ENCODE measurements around the gene PKP4.
A peak's percentile ranks its signal among the peaks of the same experiment; 100 is the strongest.

PKP4 gene

GRCh38 chr2:158498749-158499136 lies 42.0 kb downstream of the PKP4 start:
- Histone ChIP-seq H3K4me3 (ENCODE audit: low read depth, low read length) (no peak overlapping the region), H3K36me3 (no peaks in the 10 kb centered on the region), H3K9me3 (ENCODE audit: severe bottlenecking) (no peaks in the 10 kb centered on the region), H3K27me3 (ENCODE audit: insufficient read depth, low read depth, severe bottlenecking) (no peaks in the 10 kb centered on the region), H3K27ac (no peak overlapping the region)
- TF ChIP-seq CTCF (IDR thresholded peaks at IDR 0.05; ENCODE audit: low read depth, low read length) = peak; percentile 19; the same call in 1 of the 2 replicates
- peak; percentile 17 for DNase-seq

DNA sequence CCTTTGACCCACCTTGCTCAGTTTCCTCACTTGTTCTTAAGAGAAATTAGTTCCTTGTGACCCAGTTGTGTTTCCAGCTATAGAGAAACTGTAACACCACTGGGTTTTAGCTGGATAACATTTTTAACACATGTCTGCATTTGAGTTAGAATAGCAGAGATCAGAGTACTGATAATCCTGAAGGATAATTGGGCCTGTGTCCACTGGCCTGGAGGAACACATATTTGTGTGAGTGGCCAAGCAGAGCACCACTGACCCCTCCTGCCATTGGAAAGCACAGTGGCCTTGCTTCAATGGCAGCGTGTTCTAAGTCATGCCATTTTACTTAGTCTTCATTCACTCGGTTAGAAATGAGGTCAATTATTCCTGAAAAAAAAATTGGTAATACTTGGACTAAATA lies 42.6 kb downstream of the PKP4 start:
- Histone ChIP-seq H3K4me3 (ENCODE audit: low read depth, low read length) (no peak overlapping the region), H3K9me3 (ENCODE audit: severe bottlenecking) (no peaks in the 10 kb centered on the region), H3K27me3 (ENCODE audit: insufficient read depth, low read depth, severe bottlenecking) (no peaks in the 10 kb centered on the region), H3K36me3 (no peaks in the 10 kb centered on the region), H3K27ac (no peak overlapping the region)
- no peak for DNase-seq
- TF ChIP-seq CTCF (IDR thresholded peaks at IDR 0.05; ENCODE audit: low read depth, low read length) = no peak

DNA sequence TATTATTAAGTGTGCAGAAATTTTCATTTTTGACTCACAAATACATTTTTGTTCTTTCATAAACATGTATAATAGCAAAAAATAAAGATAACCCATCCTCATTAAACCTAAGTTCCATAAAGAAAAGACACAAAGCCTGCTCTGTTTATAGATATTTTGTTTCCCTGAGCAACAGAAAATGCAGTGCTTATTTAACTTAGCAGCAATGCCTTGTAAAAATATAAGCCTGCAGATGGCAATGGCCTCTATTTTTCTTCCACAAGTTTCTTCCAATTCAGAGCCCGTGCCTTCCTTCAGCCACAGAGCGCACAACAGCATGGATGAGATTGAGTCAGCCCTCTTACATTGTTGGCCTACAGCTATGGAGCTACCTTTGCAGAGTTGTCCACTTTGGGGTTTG lies 43.6 kb downstream of the PKP4 start:
- TF ChIP-seq CTCF (IDR thresholded peaks at IDR 0.05; ENCODE audit: low read depth, low read length) = no peak

DNA sequence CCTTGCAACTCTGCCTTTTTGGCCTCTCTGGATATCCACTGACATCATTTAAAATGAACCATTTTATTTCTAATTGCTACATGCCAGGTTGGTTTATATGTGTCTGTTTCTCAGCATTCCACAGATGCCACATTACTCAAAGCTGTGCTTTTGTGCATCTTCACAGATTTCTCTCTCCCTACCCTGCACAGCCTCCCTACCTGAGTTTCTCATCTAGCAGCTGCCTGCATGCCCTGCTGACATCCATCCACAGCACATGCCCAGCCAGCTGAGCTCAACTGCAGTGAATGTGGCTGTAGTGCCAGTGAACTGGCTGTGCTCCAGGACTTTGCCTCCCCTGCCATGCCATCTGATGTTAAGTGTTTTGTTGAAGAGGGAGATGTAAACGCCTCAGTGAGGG lies 44.5 kb downstream of the PKP4 start:
- no peak for DNase-seq
- Histone ChIP-seq H3K27me3 (ENCODE audit: insufficient read depth, low read depth, severe bottlenecking) (no peaks in the 10 kb centered on the region), H3K27ac (no peak overlapping the region), H3K9me3 (ENCODE audit: severe bottlenecking) (no peaks in the 10 kb centered on the region), H3K4me3 (ENCODE audit: low read depth, low read length) (no peak overlapping the region), H3K36me3 (no peaks in the 10 kb centered on the region)
- TF ChIP-seq CTCF (IDR thresholded peaks at IDR 0.05; ENCODE audit: low read depth, low read length) = no peak

More for the DNA sequence above, 43.6 kb downstream of the PKP4 start:
- no peak overlapping the region for H3K27ac ChIP-seq
- H3K36me3 ChIP-seq = no peaks in the 10 kb centered on the region
- no peaks in the 10 kb centered on the region for H3K27me3 ChIP-seq (ENCODE audit: insufficient read depth, low read depth, severe bottlenecking)
- no peak overlapping the region for H3K4me3 ChIP-seq (ENCODE audit: low read depth, low read length)
- DNase-seq = no peak
- no peaks in the 10 kb centered on the region for H3K9me3 ChIP-seq (ENCODE audit: severe bottlenecking)

- no peak for TF ChIP-seq CTCF (IDR thresholded peaks at IDR 0.05; ENCODE audit: low read depth, low read length)
- Histone ChIP-seq H3K36me3 (no peaks in the 10 kb centered on the region), H3K9me3 (ENCODE audit: severe bottlenecking) (no peaks in the 10 kb centered on the region), H3K27ac (no peak overlapping the region), H3K4me3 (ENCODE audit: low read depth, low read length) (no peak overlapping the region), H3K27me3 (ENCODE audit: insufficient read depth, low read depth, severe bottlenecking) (no peaks in the 10 kb centered on the region)
- no peak for DNase-seq
Measured at GRCh38 chr2:158502974-158503373, 46.2 kb downstream of the PKP4 start.

DNA sequence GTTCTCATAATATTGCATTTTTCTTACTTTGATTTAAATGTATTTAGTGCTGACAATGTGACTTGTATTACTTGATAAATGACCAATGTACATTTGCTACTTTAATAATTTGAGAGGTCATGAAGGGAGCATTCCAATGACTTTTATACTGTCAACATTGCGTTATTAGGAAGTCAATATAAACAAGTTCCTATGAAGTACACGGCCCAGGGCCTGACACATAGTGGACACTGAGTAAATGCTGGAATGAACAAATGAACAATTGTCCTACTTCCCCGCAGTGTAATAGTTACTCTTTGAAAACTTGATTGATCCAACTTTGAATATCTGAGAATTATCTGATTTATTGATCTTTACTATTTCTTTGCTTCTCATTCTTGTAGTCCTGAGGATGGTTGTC lies 47.3 kb downstream of the PKP4 start:
- no peak overlapping the region for H3K27ac ChIP-seq
- no peak overlapping the region for H3K4me3 ChIP-seq (ENCODE audit: low read depth, low read length)
- no peaks in the 10 kb centered on the region for H3K27me3 ChIP-seq (ENCODE audit: insufficient read depth, low read depth, severe bottlenecking)
- no peaks in the 10 kb centered on the region for H3K9me3 ChIP-seq (ENCODE audit: severe bottlenecking)
- no peak for DNase-seq
- H3K36me3 ChIP-seq = no peaks in the 10 kb centered on the region
- no peak for TF ChIP-seq CTCF (IDR thresholded peaks at IDR 0.05; ENCODE audit: low read depth, low read length)

Measured in WERI-Rb-1 (cell line).